Testis (tissue), 2 donors: ENCODE results near the gene DYNC1LI1.

Experiments used
- POLR2A ChIP-seq: fragments of 450-650 bp; IDR thresholded peaks from one replicate; pipeline ENCODE4 v1.6.1; 2017; ENCODE audit warnings: antibody characterized with exemption, mild to moderate bottlenecking, moderate library complexity
- TF ChIP-seq, protein P1 (sequence below), 3 experiments: fragments of 450-650 bp in 2 of 3; fragments of 200-600 bp in 1 of 3; sonication (generic) in 1 of 3; IDR thresholded peaks; one replicate each; pipeline ENCODE4 v1.5.1; 2016 to 2019; ENCODE audit warnings: antibody characterized with exemption in 3 of 3, mild to moderate bottlenecking in 2 of 3, moderate library complexity in 1 of 3

DNA sequence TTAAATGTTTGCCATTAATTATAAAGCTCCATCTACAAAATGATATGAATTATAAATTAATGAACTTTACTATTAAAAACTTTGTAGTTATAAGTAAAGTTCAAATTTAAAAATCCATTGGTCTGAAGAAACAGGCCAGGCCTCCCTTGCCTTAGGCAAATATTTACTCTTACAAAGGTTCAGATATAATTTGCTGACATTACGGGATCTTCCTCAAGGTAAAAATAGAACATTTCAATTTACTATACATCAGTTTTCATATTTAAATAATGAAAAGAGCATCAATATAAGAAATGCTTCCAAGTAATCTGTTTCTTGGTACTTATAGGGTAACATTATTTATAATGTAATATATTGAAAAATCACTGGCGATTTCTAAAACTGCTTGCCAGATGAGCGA is 71.7 kb downstream of the DYNC1LI1 start:
- no peak for TF ChIP-seq POLR2A
- TF ChIP-seq, protein P1, sequence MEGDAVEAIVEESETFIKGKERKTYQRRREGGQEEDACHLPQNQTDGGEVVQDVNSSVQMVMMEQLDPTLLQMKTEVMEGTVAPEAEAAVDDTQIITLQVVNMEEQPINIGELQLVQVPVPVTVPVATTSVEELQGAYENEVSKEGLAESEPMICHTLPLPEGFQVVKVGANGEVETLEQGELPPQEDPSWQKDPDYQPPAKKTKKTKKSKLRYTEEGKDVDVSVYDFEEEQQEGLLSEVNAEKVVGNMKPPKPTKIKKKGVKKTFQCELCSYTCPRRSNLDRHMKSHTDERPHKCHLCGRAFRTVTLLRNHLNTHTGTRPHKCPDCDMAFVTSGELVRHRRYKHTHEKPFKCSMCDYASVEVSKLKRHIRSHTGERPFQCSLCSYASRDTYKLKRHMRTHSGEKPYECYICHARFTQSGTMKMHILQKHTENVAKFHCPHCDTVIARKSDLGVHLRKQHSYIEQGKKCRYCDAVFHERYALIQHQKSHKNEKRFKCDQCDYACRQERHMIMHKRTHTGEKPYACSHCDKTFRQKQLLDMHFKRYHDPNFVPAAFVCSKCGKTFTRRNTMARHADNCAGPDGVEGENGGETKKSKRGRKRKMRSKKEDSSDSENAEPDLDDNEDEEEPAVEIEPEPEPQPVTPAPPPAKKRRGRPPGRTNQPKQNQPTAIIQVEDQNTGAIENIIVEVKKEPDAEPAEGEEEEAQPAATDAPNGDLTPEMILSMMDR (IDR thresholded peaks at IDR 0.05), result no peak
